ENCODE data around the gene CSGALNACT2. TPM values are rescaled to one million over a fixed set of nuclear protein-coding genes. Genes with fewer than 3 reads are reported as not detected.

The CSGALNACT2 gene
- polyA plus RNA-seq, 4 donors = 2.5 to 13.4 (median 4.8) TPM

- no peak overlapping the region for H3K4me3 ChIP-seq (ENCODE audit: low read depth in 1 of 3, low read length in 3 of 3)
- no peaks in the 10 kb centered on the region for H3K9me3 ChIP-seq (ENCODE audit: control insufficient read depth in 2 of 2, insufficient read depth in 1 of 2, low read depth in 1 of 2, low read length in 1 of 2)
- no peaks in the 10 kb centered on the region for H3K27me3 ChIP-seq (ENCODE audit: control insufficient read depth in 3 of 3, insufficient read depth in 3 of 3, low read length in 3 of 3)
- no peak for FAIRE-seq
- peaks cover 0 to 6% (median 0%) of the 10 kb centered on the region in 3 donors for H3K4me1 ChIP-seq (ENCODE audit: control insufficient read depth in 3 of 3, insufficient read depth in 2 of 3, low read depth in 1 of 3, low read length in 2 of 3)
- peaks cover 0 to 4% (median 0%) of the 10 kb centered on the region in 3 donors for H3K36me3 ChIP-seq (ENCODE audit: control insufficient read depth in 3 of 3, insufficient read depth in 2 of 3, low read depth in 1 of 3, low read length in 3 of 3)
- no peak overlapping the region for H3K27ac ChIP-seq (ENCODE audit: low read depth in 1 of 3, low read length in 2 of 3)
- no peak for DNase-seq
- 83 to 87% (median 84%) methylated on average over 9 of the region's 9 CpGs for WGBS, 3 donors
Measured at GRCh38 chr10:43156590-43157341, 18.5 kb downstream of the CSGALNACT2 start.

- H3K4me1 ChIP-seq (ENCODE audit: control insufficient read depth in 3 of 3, insufficient read depth in 2 of 3, low read depth in 1 of 3, low read length in 2 of 3) = peaks cover 0 to 6% (median 0%) of the 10 kb centered on the region in 3 donors
- DNase-seq (peak in 1 of 2 donors; percentile 37), FAIRE-seq (no peak)
- H3K9me3 ChIP-seq (ENCODE audit: control insufficient read depth in 2 of 2, insufficient read depth in 1 of 2, low read depth in 1 of 2, low read length in 1 of 2) = no peaks in the 10 kb centered on the region
- no peak overlapping the region for H3K27ac ChIP-seq (ENCODE audit: low read depth in 1 of 3, low read length in 2 of 3)
- peaks cover 0 to 4% (median 3%) of the 10 kb centered on the region in 3 donors for H3K36me3 ChIP-seq (ENCODE audit: control insufficient read depth in 3 of 3, insufficient read depth in 2 of 3, low read depth in 1 of 3, low read length in 3 of 3)
- no peaks in the 10 kb centered on the region for H3K27me3 ChIP-seq (ENCODE audit: control insufficient read depth in 3 of 3, insufficient read depth in 3 of 3, low read length in 3 of 3)
- no peak overlapping the region for H3K4me3 ChIP-seq (ENCODE audit: low read depth in 1 of 3, low read length in 3 of 3)
- WGBS, 3 donors = 40 to 66% (median 61%) methylated on average over 6 of the region's 6 CpGs
Measured at GRCh38 chr10:43158636-43159035, 20.4 kb downstream of the CSGALNACT2 start.

GRCh38 chr10:43160046-43160920 is 22.0 kb downstream of the CSGALNACT2 start:
- peaks cover 0 to 5% (median 0%) of the 10 kb centered on the region in 3 donors for H3K4me1 ChIP-seq (ENCODE audit: control insufficient read depth in 3 of 3, insufficient read depth in 2 of 3, low read depth in 1 of 3, low read length in 2 of 3)
- H3K4me3 ChIP-seq (ENCODE audit: low read depth in 1 of 3, low read length in 3 of 3) = no peak overlapping the region
- H3K27ac ChIP-seq (ENCODE audit: low read depth in 1 of 3, low read length in 2 of 3) = no peak overlapping the region
- FAIRE-seq (no peak), DNase-seq (no peak)
- no peaks in the 10 kb centered on the region for H3K9me3 ChIP-seq (ENCODE audit: control insufficient read depth in 2 of 2, insufficient read depth in 1 of 2, low read depth in 1 of 2, low read length in 1 of 2)
- H3K27me3 ChIP-seq (ENCODE audit: control insufficient read depth in 3 of 3, insufficient read depth in 3 of 3, low read length in 3 of 3) = no peaks in the 10 kb centered on the region
- peaks cover 0 to 4% (median 3%) of the 10 kb centered on the region in 3 donors for H3K36me3 ChIP-seq (ENCODE audit: control insufficient read depth in 3 of 3, insufficient read depth in 2 of 3, low read depth in 1 of 3, low read length in 3 of 3)
- WGBS, 3 donors = 56 to 87% (median 82%) methylated on average over 1 of the region's 1 CpG

GRCh38 chr10:43160921-43161255 is 22.6 kb downstream of the CSGALNACT2 start:
- no peak overlapping the region for H3K27ac ChIP-seq (ENCODE audit: low read depth in 1 of 3, low read length in 2 of 3)
- FAIRE-seq (no peak), DNase-seq (no peak)
- no peaks in the 10 kb centered on the region for H3K27me3 ChIP-seq (ENCODE audit: control insufficient read depth in 3 of 3, insufficient read depth in 3 of 3, low read length in 3 of 3)
- WGBS, 3 donors = 82 to 87% (median 83%) methylated on average over 2 of the region's 2 CpGs
- peaks cover 0 to 3% (median 0%) of the 10 kb centered on the region in 3 donors for H3K4me1 ChIP-seq (ENCODE audit: control insufficient read depth in 3 of 3, insufficient read depth in 2 of 3, low read depth in 1 of 3, low read length in 2 of 3)
- H3K4me3 ChIP-seq (ENCODE audit: low read depth in 1 of 3, low read length in 3 of 3) = no peak overlapping the region
- H3K36me3 ChIP-seq (ENCODE audit: control insufficient read depth in 3 of 3, insufficient read depth in 2 of 3, low read depth in 1 of 3, low read length in 3 of 3) = peaks cover 0 to 4% (median 3%) of the 10 kb centered on the region in 3 donors
- no peaks in the 10 kb centered on the region for H3K9me3 ChIP-seq (ENCODE audit: control insufficient read depth in 2 of 2, insufficient read depth in 1 of 2, low read depth in 1 of 2, low read length in 1 of 2)

GRCh38 chr10:43162604-43163003 is 24.4 kb downstream of the CSGALNACT2 start:
- Histone ChIP-seq H3K36me3 (ENCODE audit: control insufficient read depth in 3 of 3, insufficient read depth in 2 of 3, low read depth in 1 of 3, low read length in 3 of 3) (peaks cover 0 to 4% (median 3%) of the 10 kb centered on the region in 3 donors), H3K27ac (ENCODE audit: low read depth in 1 of 3, low read length in 2 of 3) (no peak overlapping the region), H3K27me3 (ENCODE audit: control insufficient read depth in 3 of 3, insufficient read depth in 3 of 3, low read length in 3 of 3) (no peaks in the 10 kb centered on the region), H3K4me1 (ENCODE audit: control insufficient read depth in 3 of 3, insufficient read depth in 2 of 3, low read depth in 1 of 3, low read length in 2 of 3) (peaks cover 0 to 3% (median 0%) of the 10 kb centered on the region in 3 donors), H3K9me3 (ENCODE audit: control insufficient read depth in 2 of 2, insufficient read depth in 1 of 2, low read depth in 1 of 2, low read length in 1 of 2) (no peaks in the 10 kb centered on the region), H3K4me3 (ENCODE audit: low read depth in 1 of 3, low read length in 3 of 3) (no peak overlapping the region)
- no peak for FAIRE-seq
- no peak for DNase-seq
- WGBS, 3 donors = 93 to 100% (median 95%) methylated on average over 1 of the region's 1 CpG

GRCh38 chr10:43166207-43166879 is 28.1 kb downstream of the CSGALNACT2 start:
- peaks cover 0 to 5% (median 3%) of the 10 kb centered on the region in 3 donors for H3K36me3 ChIP-seq (ENCODE audit: control insufficient read depth in 3 of 3, insufficient read depth in 2 of 3, low read depth in 1 of 3, low read length in 3 of 3)
- DNase-seq = peak in 1 of 2 donors; percentile 23
- 8 to 55% (median 25%) methylated on average over 6 of the region's 6 CpGs for WGBS, 3 donors
- H3K27ac ChIP-seq (ENCODE audit: low read depth in 1 of 3, low read length in 2 of 3) = no peak overlapping the region
- no peaks in the 10 kb centered on the region for H3K4me1 ChIP-seq (ENCODE audit: control insufficient read depth in 3 of 3, insufficient read depth in 2 of 3, low read depth in 1 of 3, low read length in 2 of 3)
- no peaks in the 10 kb centered on the region for H3K9me3 ChIP-seq (ENCODE audit: control insufficient read depth in 2 of 2, insufficient read depth in 1 of 2, low read depth in 1 of 2, low read length in 1 of 2)
- H3K4me3 ChIP-seq (ENCODE audit: low read depth in 1 of 3, low read length in 3 of 3) = no peak overlapping the region
- FAIRE-seq = peak; percentile 81
- no peaks in the 10 kb centered on the region for H3K27me3 ChIP-seq (ENCODE audit: control insufficient read depth in 3 of 3, insufficient read depth in 3 of 3, low read length in 3 of 3)

GRCh38 chr10:43166880-43167497 is 28.7 kb downstream of the CSGALNACT2 start:
- Histone ChIP-seq H3K9me3 (ENCODE audit: control insufficient read depth in 2 of 2, insufficient read depth in 1 of 2, low read depth in 1 of 2, low read length in 1 of 2) (no peaks in the 10 kb centered on the region), H3K27me3 (ENCODE audit: control insufficient read depth in 3 of 3, insufficient read depth in 3 of 3, low read length in 3 of 3) (no peaks in the 10 kb centered on the region), H3K4me3 (ENCODE audit: low read depth in 1 of 3, low read length in 3 of 3) (no peak overlapping the region), H3K36me3 (ENCODE audit: control insufficient read depth in 3 of 3, insufficient read depth in 2 of 3, low read depth in 1 of 3, low read length in 3 of 3) (peaks cover 0 to 3% (median 2%) of the 10 kb centered on the region in 3 donors), H3K4me1 (ENCODE audit: control insufficient read depth in 3 of 3, insufficient read depth in 2 of 3, low read depth in 1 of 3, low read length in 2 of 3) (no peaks in the 10 kb centered on the region), H3K27ac (ENCODE audit: low read depth in 1 of 3, low read length in 2 of 3) (no peak overlapping the region)
- FAIRE-seq (no peak), DNase-seq (peak; percentile 22 to 31)

GRCh38 chr10:43167498-43167889 is 29.2 kb downstream of the CSGALNACT2 start:
- H3K4me3 ChIP-seq (ENCODE audit: low read depth in 1 of 3, low read length in 3 of 3) = no peak overlapping the region
- no peaks in the 10 kb centered on the region for H3K9me3 ChIP-seq (ENCODE audit: control insufficient read depth in 2 of 2, insufficient read depth in 1 of 2, low read depth in 1 of 2, low read length in 1 of 2)
- no peaks in the 10 kb centered on the region for H3K27me3 ChIP-seq (ENCODE audit: control insufficient read depth in 3 of 3, insufficient read depth in 3 of 3, low read length in 3 of 3)
- no peak overlapping the region for H3K27ac ChIP-seq (ENCODE audit: low read depth in 1 of 3, low read length in 2 of 3)
- H3K36me3 ChIP-seq (ENCODE audit: control insufficient read depth in 3 of 3, insufficient read depth in 2 of 3, low read depth in 1 of 3, low read length in 3 of 3) = peaks cover 0 to 2% (median 2%) of the 10 kb centered on the region in 3 donors
- peaks cover 0 to 2% (median 0%) of the 10 kb centered on the region in 3 donors for H3K4me1 ChIP-seq (ENCODE audit: control insufficient read depth in 3 of 3, insufficient read depth in 2 of 3, low read depth in 1 of 3, low read length in 2 of 3)
- 79 to 95% (median 90%) methylated on average over 2 of the region's 2 CpGs for WGBS, 3 donors
- FAIRE-seq (peak; percentile 88), DNase-seq (no peak)
